K562 (cell line): ENCODE data around the gene TRPM4. TPM values are rescaled to one million over a fixed set of nuclear protein-coding genes. Genes with fewer than 3 reads are reported as not detected.

Experiments
- BMI1 ChIP-seq: fragments of 150-350 bp; IDR thresholded peaks from 2 replicates; pipeline ENCODE4 v1.6.1; 2014; ENCODE audit warnings: low read length
- CBFA2T3 ChIP-seq: fragments of 450-650 bp; IDR thresholded peaks from 2 replicates; pipeline ENCODE4 v1.6.1; 2017
- CCAR2 ChIP-seq: fragments of 200-400 bp; formaldehyde crosslinking; IDR thresholded peaks from 2 replicates; pipeline ENCODE4 v1.6.1; 2017; ENCODE audit warnings: mild to moderate bottlenecking, low read depth, low read length
- CTBP1 ChIP-seq: fragments of 450-650 bp; IDR thresholded peaks from 2 replicates; pipeline ENCODE4 v1.6.1; 2016; ENCODE audit warnings: borderline replicate concordance
- DIDO1 ChIP-seq: fragments of 450-650 bp; IDR thresholded peaks from 2 replicates; pipeline ENCODE4 v1.6.1; 2016; ENCODE audit warnings: low read depth, missing biosample characterization, missing genetic modification characterization
- ELF2 ChIP-seq: fragments of 250-450 bp; sonication (Bioruptor Pico); IDR thresholded peaks from 2 replicates; pipeline ENCODE4 v1.5.0; 2021; ENCODE audit warnings: mild to moderate bottlenecking
- ESRRA ChIP-seq: fragments of 450-650 bp; IDR thresholded peaks from 2 replicates; pipeline ENCODE4 v1.6.1; 2014; ENCODE audit warnings: low read depth, mild to moderate bottlenecking, moderate library complexity, borderline replicate concordance
- GATAD2A ChIP-seq: fragments of 450-650 bp; IDR thresholded peaks from 2 replicates; pipeline ENCODE4 v1.6.1; 2017
- ILK ChIP-seq: fragments of 450-650 bp; IDR thresholded peaks from 2 replicates; pipeline ENCODE4 v1.6.1; 2016; ENCODE audit warnings: missing genetic modification characterization, low read depth, mild to moderate bottlenecking, missing compliant biosample characterization, moderate library complexity, borderline replicate concordance
- MEF2D ChIP-seq: conservative IDR thresholded peaks from 2 replicates; pipeline ENCODE4 v1.6.1; 2016; ENCODE audit warnings: low read depth, missing genetic modification characterization, missing compliant biosample characterization
- MIER1 ChIP-seq: fragments of 450-650 bp; IDR thresholded peaks from 2 replicates; pipeline ENCODE4 v1.6.1; 2016; ENCODE audit warnings: antibody characterized with exemption, mild to moderate bottlenecking, low read depth
- SAP30 ChIP-seq: fragments of 200-600 bp; sonication (generic); IDR thresholded peaks from 2 replicates; pipeline ENCODE4 v1.6.1; 2012; ENCODE audit warnings: borderline replicate concordance, low read depth, mild to moderate bottlenecking, moderate library complexity, low read length, control low read depth, inconsistent platforms; ENCODE audit not compliant: insufficient read depth, poor library complexity, severe bottlenecking
- SIX5 ChIP-seq, 2 experiments: IDR thresholded peaks; 2 replicates each; pipeline ENCODE4 v1.6.1; 2011; ENCODE audit warnings: low read length in 2 of 2, borderline replicate concordance in 1 of 2, low read depth in 1 of 2, mild to moderate bottlenecking in 1 of 2, moderate library complexity in 1 of 2; ENCODE audit not compliant: insufficient read depth in 1 of 2
- SMAD2 ChIP-seq: fragments of 150-350 bp; IDR thresholded peaks from 2 replicates; pipeline ENCODE4 v1.6.1; 2014; ENCODE audit warnings: low read depth, mild to moderate bottlenecking, low read length
- TEAD2 ChIP-seq: fragments of 450-650 bp; IDR thresholded peaks from 2 replicates; pipeline ENCODE4 v1.6.1; 2016; ENCODE audit warnings: missing genetic modification characterization, control low read depth, missing compliant biosample characterization
- ZC3H11A ChIP-seq: IDR thresholded peaks from 2 replicates; pipeline ENCODE4 v1.6.1; 2012; ENCODE audit warnings: low read depth, low read length, improper control_type of control experiment
- ZNF143 ChIP-seq: sonication (generic); formaldehyde crosslinking; IDR thresholded peaks from 2 replicates; pipeline ENCODE4 v1.9.0; 2022; ENCODE audit warnings: mild to moderate bottlenecking, missing genetic modification reagents
- polyA plus RNA-seq, 8 experiments: library from polyadenylated mRNA; depleted of rRNA in 4 of 8; stranded (reverse) in 5 of 8; unstranded in 3 of 8; fragments of >200 nt; fragmentation: Nextera tagmentation in 2 of 8; fragmentation: Illumina TruSeq in 1 of 8; extraction: Ambion mirVana in 2 of 8; extraction: Trizol in 1 of 8; gene quantifications; 2 replicates each; pipeline versions ENCODE4 v1.2.1 to v1.2.3, GENCODE V29; 2011 to 2014; ENCODE audit warnings: inconsistent platforms in 1 of 8, missing spikeins in 1 of 8
- total RNA-seq, 7 experiments: library from RNA; depleted of rRNA in 6 of 7; stranded (reverse); fragments of >200 nt in 6 of 7; fragmentation: Illumina TruSeq in 2 of 7; extraction: Trizol in 2 of 7; gene quantifications; 2 replicates each; pipeline versions ENCODE4 v1.2.1 to v1.2.3, GENCODE V29; 2011 to 2021; ENCODE audit warnings: low replicate concordance in 1 of 7
- TF ChIP-seq, protein P1 (sequence below): fragments of 250-450 bp; sonication (Bioruptor Pico); IDR thresholded peaks from 2 replicates; pipeline ENCODE4 v1.5.0; 2020; ENCODE audit warnings: mild to moderate bottlenecking, borderline replicate concordance
- TF ChIP-seq, protein P2 (sequence below): fragments of 200-800 bp; sonication (Bioruptor generic); IDR thresholded peaks from 2 replicates; pipeline ENCODE4 v1.6.1; 2017; ENCODE audit warnings: missing genetic modification characterization, missing compliant biosample characterization
- TF ChIP-seq, protein P3 (sequence below): fragments of 450-650 bp; IDR thresholded peaks from 2 replicates; pipeline ENCODE4 v1.7.0; 2016; ENCODE audit warnings: borderline replicate concordance
- TF ChIP-seq, protein P4 (sequence below): fragments of 450-650 bp; IDR thresholded peaks from 2 replicates; pipeline ENCODE4 v1.6.1; 2014; ENCODE audit warnings: low read depth, mild to moderate bottlenecking, moderate library complexity, borderline replicate concordance

TRPM4 gene
- total and polyA plus RNA-seq, 9 of the 15 experiments (the other 6 are each of a cell fraction or from before 2014, with no cell fraction given) = 6.5 to 45.4 (median 15.2) TPM

DNA sequence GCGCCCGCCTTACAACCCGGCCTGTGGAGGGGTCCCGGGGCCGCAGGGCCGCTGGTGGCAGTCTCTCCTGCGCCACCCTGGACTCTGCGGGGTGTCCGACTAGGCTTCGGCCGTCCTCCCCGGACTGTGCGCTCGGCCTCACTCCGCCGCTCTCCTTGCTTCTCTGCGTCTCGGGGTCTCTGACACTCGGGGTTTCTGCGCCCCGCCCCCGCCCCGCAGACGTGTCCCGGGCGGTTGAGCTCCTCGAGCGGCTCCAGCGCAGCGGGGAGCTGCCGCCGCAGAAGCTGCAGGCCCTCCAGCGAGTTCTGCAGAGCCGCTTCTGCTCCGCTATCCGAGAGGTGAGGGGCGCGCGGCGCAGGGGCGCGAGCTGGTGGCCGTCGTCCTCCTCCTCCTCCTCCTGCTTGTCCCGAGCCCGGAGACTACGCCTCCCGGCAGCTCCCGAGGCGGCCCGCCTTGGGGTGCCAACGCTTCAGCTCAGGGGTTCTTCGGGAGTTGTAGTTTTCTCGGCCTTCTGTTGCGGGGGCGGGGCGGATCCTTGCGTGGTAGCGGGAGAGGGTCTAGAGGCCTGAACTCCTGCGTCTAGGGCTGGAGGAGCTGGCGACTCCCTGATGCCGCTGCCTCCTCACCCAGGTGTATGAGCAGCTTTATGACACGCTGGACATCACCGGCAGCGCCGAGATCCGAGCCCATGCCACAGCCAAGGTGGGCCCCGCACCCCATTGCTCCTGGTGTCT, 42.8 kb upstream of the TRPM4 start (continued):
- 0 out of 2 replicates have a peak, but pooled peaks have one; percentile 14 for TF ChIP-seq CTBP1
- TF ChIP-seq ELF2 (CRISPR knock-in tag) = no peak
- no peak for TF ChIP-seq BMI1
- no peak for TF ChIP-seq TEAD2 (tag)
- peak; percentile 46 for TF ChIP-seq SAP30
- TF ChIP-seq SMAD2 = no peak
- TF ChIP-seq, protein P1, sequence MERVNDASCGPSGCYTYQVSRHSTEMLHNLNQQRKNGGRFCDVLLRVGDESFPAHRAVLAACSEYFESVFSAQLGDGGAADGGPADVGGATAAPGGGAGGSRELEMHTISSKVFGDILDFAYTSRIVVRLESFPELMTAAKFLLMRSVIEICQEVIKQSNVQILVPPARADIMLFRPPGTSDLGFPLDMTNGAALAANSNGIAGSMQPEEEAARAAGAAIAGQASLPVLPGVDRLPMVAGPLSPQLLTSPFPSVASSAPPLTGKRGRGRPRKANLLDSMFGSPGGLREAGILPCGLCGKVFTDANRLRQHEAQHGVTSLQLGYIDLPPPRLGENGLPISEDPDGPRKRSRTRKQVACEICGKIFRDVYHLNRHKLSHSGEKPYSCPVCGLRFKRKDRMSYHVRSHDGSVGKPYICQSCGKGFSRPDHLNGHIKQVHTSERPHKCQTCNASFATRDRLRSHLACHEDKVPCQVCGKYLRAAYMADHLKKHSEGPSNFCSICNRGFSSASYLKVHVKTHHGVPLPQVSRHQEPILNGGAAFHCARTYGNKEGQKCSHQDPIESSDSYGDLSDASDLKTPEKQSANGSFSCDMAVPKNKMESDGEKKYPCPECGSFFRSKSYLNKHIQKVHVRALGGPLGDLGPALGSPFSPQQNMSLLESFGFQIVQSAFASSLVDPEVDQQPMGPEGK (CRISPR knock-in tag) = no peak
- no peak for TF ChIP-seq CCAR2
- TF ChIP-seq ESRRA = no peak
- TF ChIP-seq ILK (tag) = no peak
- peak; percentile 50 to 59; a peak in 3 of 4 replicates for TF ChIP-seq SIX5 (IDR thresholded peaks at IDR 0.05; ENCODE audit: borderline replicate concordance in 1 of 2, insufficient read depth in 1 of 2, low read depth in 1 of 2, low read length in 2 of 2)
- no peak for TF ChIP-seq CBFA2T3
- no peak for TF ChIP-seq DIDO1 (tag)
- TF ChIP-seq, protein P2, sequence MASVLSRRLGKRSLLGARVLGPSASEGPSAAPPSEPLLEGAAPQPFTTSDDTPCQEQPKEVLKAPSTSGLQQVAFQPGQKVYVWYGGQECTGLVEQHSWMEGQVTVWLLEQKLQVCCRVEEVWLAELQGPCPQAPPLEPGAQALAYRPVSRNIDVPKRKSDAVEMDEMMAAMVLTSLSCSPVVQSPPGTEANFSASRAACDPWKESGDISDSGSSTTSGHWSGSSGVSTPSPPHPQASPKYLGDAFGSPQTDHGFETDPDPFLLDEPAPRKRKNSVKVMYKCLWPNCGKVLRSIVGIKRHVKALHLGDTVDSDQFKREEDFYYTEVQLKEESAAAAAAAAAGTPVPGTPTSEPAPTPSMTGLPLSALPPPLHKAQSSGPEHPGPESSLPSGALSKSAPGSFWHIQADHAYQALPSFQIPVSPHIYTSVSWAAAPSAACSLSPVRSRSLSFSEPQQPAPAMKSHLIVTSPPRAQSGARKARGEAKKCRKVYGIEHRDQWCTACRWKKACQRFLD = no peak
- TF ChIP-seq ZNF143 (CRISPR knock-in tag) = peak; percentile 79
- TF ChIP-seq, protein P3, sequence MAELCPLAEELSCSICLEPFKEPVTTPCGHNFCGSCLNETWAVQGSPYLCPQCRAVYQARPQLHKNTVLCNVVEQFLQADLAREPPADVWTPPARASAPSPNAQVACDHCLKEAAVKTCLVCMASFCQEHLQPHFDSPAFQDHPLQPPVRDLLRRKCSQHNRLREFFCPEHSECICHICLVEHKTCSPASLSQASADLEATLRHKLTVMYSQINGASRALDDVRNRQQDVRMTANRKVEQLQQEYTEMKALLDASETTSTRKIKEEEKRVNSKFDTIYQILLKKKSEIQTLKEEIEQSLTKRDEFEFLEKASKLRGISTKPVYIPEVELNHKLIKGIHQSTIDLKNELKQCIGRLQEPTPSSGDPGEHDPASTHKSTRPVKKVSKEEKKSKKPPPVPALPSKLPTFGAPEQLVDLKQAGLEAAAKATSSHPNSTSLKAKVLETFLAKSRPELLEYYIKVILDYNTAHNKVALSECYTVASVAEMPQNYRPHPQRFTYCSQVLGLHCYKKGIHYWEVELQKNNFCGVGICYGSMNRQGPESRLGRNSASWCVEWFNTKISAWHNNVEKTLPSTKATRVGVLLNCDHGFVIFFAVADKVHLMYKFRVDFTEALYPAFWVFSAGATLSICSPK = no peak
- no peak for TF ChIP-seq GATAD2A
- TF ChIP-seq MIER1 = no peak
- TF ChIP-seq MEF2D (tag) = no peak
- TF ChIP-seq ZC3H11A = no peak
- TF ChIP-seq, protein P4, sequence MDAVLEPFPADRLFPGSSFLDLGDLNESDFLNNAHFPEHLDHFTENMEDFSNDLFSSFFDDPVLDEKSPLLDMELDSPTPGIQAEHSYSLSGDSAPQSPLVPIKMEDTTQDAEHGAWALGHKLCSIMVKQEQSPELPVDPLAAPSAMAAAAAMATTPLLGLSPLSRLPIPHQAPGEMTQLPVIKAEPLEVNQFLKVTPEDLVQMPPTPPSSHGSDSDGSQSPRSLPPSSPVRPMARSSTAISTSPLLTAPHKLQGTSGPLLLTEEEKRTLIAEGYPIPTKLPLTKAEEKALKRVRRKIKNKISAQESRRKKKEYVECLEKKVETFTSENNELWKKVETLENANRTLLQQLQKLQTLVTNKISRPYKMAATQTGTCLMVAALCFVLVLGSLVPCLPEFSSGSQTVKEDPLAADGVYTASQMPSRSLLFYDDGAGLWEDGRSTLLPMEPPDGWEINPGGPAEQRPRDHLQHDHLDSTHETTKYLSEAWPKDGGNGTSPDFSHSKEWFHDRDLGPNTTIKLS = peak; percentile 58; the same call in 1 of the 2 replicates
